Activated CD8-positive, alpha-beta memory T cell treated with anti-CD3 and anti-CD28 coated beads for 36 hours (primary cell): ENCODE measurements around the gene CCT7. TPM values are rescaled to one million over a fixed set of nuclear protein-coding genes. Genes with fewer than 3 reads are reported as not detected.

Source experiments
- CTCF ChIA-PET: fragments of 350-600 bp; sonication (Branson Sonifier 250); formaldehyde crosslinking; loops from one replicate; lab custom pipeline; 2021; ENCODE audit warnings: antibody characterized with exemption; lab: Charles Lee
- POLR2A ChIA-PET: fragments of 350-600 bp; sonication (Branson Sonifier 250); formaldehyde crosslinking; loops from one replicate; lab custom pipeline; 2021; ENCODE audit warnings: antibody characterized with exemption; lab: Charles Lee
- total RNA-seq, 2 experiments: library from RNA; stranded (reverse); gene quantifications; one replicate each; pipeline ENCODE4 v1.2.3, GENCODE V29; 2021

CCT7 gene
- total RNA-seq, 2 experiments from 2014 or later, result 750 to 751 TPM

GRCh38 chr2:73297586-73297985 is 63.5 kb downstream of the CCT7 start:
- ChIA-PET CTCF (no interaction called here), POLR2A (no interaction called here)

GRCh38 chr2:73300926-73301325 is 66.8 kb downstream of the CCT7 start:
- CTCF ChIA-PET, result interaction anchor here (1.2 kb wide), 1 partner anchor 11 kb away, joined by 5 read pairs; no protein-coding TSS in a partner anchor
- POLR2A ChIA-PET, result no interaction called here

GRCh38 chr2:73301636-73302035 is 67.5 kb downstream of the CCT7 start:
- ChIA-PET CTCF (no interaction called here), POLR2A (no interaction called here)

Other genes starting within 250 kb of the CCT7 start
- gene SFXN5, start 162.6 kb upstream of the CCT7 start, total RNA-seq, result 10 to 100 TPM; 17.9 to 18.1 TPM
- 1 to 10 TPM; 4.8 to 6.0 TPM for gene RAB11FIP5, start 121.4 kb upstream of the CCT7 start, total RNA-seq
- gene NOTO, start 31.7 kb upstream of the CCT7 start, total RNA-seq, result not detected
- 10 to 100 TPM; 41.5 to 44.9 TPM for gene SMYD5, start 20.1 kb upstream of the CCT7 start, total RNA-seq
- 10 to 100 TPM; 21.9 to 23.4 TPM for gene PRADC1, start 1.1 kb upstream of the CCT7 start, total RNA-seq
- 10 to 100 TPM; 39.4 to 39.5 TPM for gene FBXO41, start 50.2 kb downstream of the CCT7 start, total RNA-seq
- under 1 TPM; 0.25 to 0.48 TPM for gene EGR4, start 59.2 kb downstream of the CCT7 start, total RNA-seq
- 10 to 100 TPM; 21.1 to 22.8 TPM for gene ALMS1, start 151.5 kb downstream of the CCT7 start, total RNA-seq